GM23338 (cell line): ENCODE data around the gene RAB12. TPM values are rescaled to one million over a fixed set of nuclear protein-coding genes. Genes with fewer than 3 reads are reported as not detected.

Experiments used
- ATAC-seq: fragments of 200-7000 bp; cut with Tn5 transposase; 3 replicates; pipeline ENCODE4 v1.9.1; 2020
- DNase-seq: peaks from one replicate; pipeline ENCODE4 v3.0.0-alpha.2; 2015; ENCODE audit warnings: low spot score
- H2AFZ ChIP-seq: fragments of 200-600 bp; sonication (generic); 2 replicates; pipeline ENCODE4 v1.8.0; 2016; ENCODE audit warnings: antibody characterized with exemption, mild to moderate bottlenecking, moderate library complexity
- H3F3A ChIP-seq: fragments of 200-600 bp; sonication (generic); replicated peaks from 2 replicates; pipeline ENCODE4 v1.8.0; 2017; ENCODE audit warnings: antibody characterized with exemption, mixed run types, low read depth
- H3K27ac ChIP-seq: fragments of 200-600 bp; sonication (generic); 2 replicates; pipeline ENCODE4 v1.6.1; 2016; ENCODE audit warnings: low read depth
- H3K27me3 ChIP-seq: fragments of 200-600 bp; sonication (generic); 2 replicates; pipeline ENCODE4 v1.8.0; 2016; ENCODE audit warnings: mild to moderate bottlenecking, mixed run types, moderate library complexity; ENCODE audit not compliant: insufficient read depth
- H3K36me3 ChIP-seq: fragments of 200-600 bp; sonication (generic); 2 replicates; pipeline ENCODE4 v1.8.0; 2016; ENCODE audit warnings: mild to moderate bottlenecking; ENCODE audit not compliant: insufficient read depth
- H3K4me1 ChIP-seq: fragments of 200-600 bp; sonication (generic); 2 replicates; pipeline ENCODE4 v1.8.0; 2016; ENCODE audit warnings: mild to moderate bottlenecking, moderate library complexity; ENCODE audit not compliant: insufficient read depth
- H3K4me2 ChIP-seq: fragments of 200-600 bp; sonication (generic); 2 replicates; pipeline ENCODE4 v1.7.1; 2017; ENCODE audit warnings: mixed run types
- H3K4me3 ChIP-seq: fragments of 200-600 bp; sonication (generic); 2 replicates; pipeline ENCODE4 v1.6.1; 2016; ENCODE audit warnings: mixed run types
- H3K79me2 ChIP-seq: fragments of 200-600 bp; sonication (generic); replicated peaks from 2 replicates; pipeline ENCODE4 v1.8.0; 2017; ENCODE audit warnings: mild to moderate bottlenecking; ENCODE audit not compliant: insufficient read depth
- H3K9me2 ChIP-seq: fragments of 200-600 bp; sonication (generic); 2 replicates; pipeline ENCODE4 v1.8.0; 2017; ENCODE audit not compliant: insufficient read depth
- H4K20me1 ChIP-seq: fragments of 200-600 bp; sonication (generic); replicated peaks from 2 replicates; pipeline ENCODE4 v1.8.0; 2017; ENCODE audit warnings: mild to moderate bottlenecking; ENCODE audit not compliant: insufficient read depth
- H3K27ac Mint-ChIP-seq: 2 replicates; pipeline ENCODE4 v1.8.0; 2020; ENCODE audit warnings: inconsistent platforms, mild to moderate bottlenecking, moderate library complexity, mixed read lengths
- H3K27me3 Mint-ChIP-seq: 3 replicates; pipeline ENCODE4 v1.8.0; 2022; ENCODE audit warnings: low read depth, mild to moderate bottlenecking, moderate library complexity, mixed read lengths, inconsistent platforms; ENCODE audit not compliant: insufficient read depth, poor library complexity
- H3K36me3 Mint-ChIP-seq: 3 replicates; pipeline ENCODE4 v1.8.0; 2021; ENCODE audit warnings: low read depth, mild to moderate bottlenecking, inconsistent platforms, moderate library complexity, mixed read lengths
- H3K4me1 Mint-ChIP-seq: 3 replicates; pipeline ENCODE4 v1.8.0; 2020; ENCODE audit warnings: mild to moderate bottlenecking, inconsistent platforms, mixed read lengths
- H3K4me3 Mint-ChIP-seq: 3 replicates; pipeline ENCODE4 v1.8.0; 2021; ENCODE audit warnings: moderate library complexity, mild to moderate bottlenecking, inconsistent platforms, mixed read lengths
- H3K9me3 Mint-ChIP-seq: 3 replicates; pipeline ENCODE4 v1.8.0; 2020; ENCODE audit warnings: moderate library complexity, mild to moderate bottlenecking, inconsistent platforms, mixed read lengths
- CREB1 ChIP-seq: fragments of 250-450 bp; sonication (Bioruptor Pico); IDR thresholded peaks from 2 replicates; pipeline ENCODE4 v1.5.0; 2020; ENCODE audit warnings: low read depth, mild to moderate bottlenecking, moderate library complexity
- EZH2phosphoT487 ChIP-seq: fragments of 200-600 bp; sonication (generic); IDR thresholded peaks from one replicate; pipeline ENCODE4 v1.8.1; 2018; ENCODE audit warnings: antibody characterized with exemption; ENCODE audit not compliant: unreplicated experiment
- ZNF114 ChIP-seq: fragments of 250-450 bp; sonication (Bioruptor Pico); IDR thresholded peaks from 2 replicates; pipeline ENCODE4 v1.5.0; 2020; ENCODE audit warnings: mild to moderate bottlenecking, moderate library complexity
- polyA plus RNA-seq: library from polyadenylated mRNA; unstranded; fragments of >200 nt; fragmentation: Nextera tagmentation; extraction: Ambion mirVana; gene quantifications from 2 replicates; pipeline ENCODE4 v1.2.1, GENCODE V29; 2016
- total RNA-seq: library from RNA; depleted of rRNA; stranded (reverse); fragments of >200 nt; shearing (Covaris generic); gene quantifications from 2 replicates; pipeline ENCODE4 v1.2.3, GENCODE V29; 2014
- TF ChIP-seq, protein P1 (sequence below): IDR thresholded peaks from one replicate; pipeline ENCODE4 v1.6.1; 2018; ENCODE audit warnings: antibody characterized with exemption; ENCODE audit not compliant: unreplicated experiment
- TF ChIP-seq, protein P2 (sequence below): fragments of 250-450 bp; sonication (Bioruptor Pico); IDR thresholded peaks from 2 replicates; pipeline ENCODE4 v1.5.0; 2020; ENCODE audit warnings: mild to moderate bottlenecking, moderate library complexity
- TF ChIP-seq, protein P3 (sequence below), 2 experiments: fragments of 200-600 bp in 1 of 2; sonication (generic) in 1 of 2; conservative IDR thresholded peaks; 2 replicates each; pipeline versions ENCODE4 v1.5.1 to v1.6.1; 2016 to 2017; ENCODE audit warnings: antibody characterized with exemption in 2 of 2, low read depth in 2 of 2, mild to moderate bottlenecking in 2 of 2, moderate library complexity in 1 of 2

RAB12 gene
- total and polyA plus RNA-seq, 2 experiments from 2014 or later = 16.7 to 80.4 TPM

DNA sequence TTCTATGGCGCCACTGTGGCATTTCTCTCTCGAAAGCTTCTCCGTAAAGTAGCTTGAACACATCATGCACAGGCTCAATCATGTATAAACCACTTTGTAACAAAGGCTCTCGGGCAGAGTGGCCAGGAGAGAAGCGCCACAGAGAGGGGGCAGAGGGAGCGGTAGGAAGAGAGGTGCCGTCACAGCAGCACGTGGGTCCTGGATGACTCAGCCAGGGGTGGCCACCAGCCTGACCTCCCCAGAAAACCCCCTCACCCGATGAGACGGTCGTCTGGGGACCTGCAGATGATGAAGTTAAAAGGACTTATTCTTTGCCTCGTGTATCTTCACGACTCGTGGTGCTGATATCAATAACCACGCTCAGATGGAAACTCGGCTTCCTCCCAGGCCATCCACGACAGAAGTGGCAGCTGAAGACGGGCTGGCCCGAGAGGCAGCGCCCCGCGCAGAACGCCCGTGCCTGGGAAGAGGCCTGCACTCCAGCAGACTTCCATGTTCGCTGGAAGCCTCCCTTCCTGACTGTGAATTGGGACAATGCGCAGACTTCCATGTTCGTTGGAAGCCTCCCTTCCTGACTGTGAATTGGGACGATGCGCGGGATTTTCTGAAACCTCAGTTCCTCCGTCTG lies 49.7 kb downstream of the RAB12 start:
- Mint-ChIP-seq H3K36me3 (no peaks in the 10 kb centered on the region), H3K27me3 (peaks cover 12% of the 10 kb centered on the region), H3K4me3 (no peak overlapping the region), H3K27ac (no peak overlapping the region), H3K9me3 (no peaks in the 10 kb centered on the region), H3K4me1 (peaks cover 44% of the 10 kb centered on the region)
- H3F3A ChIP-seq = no peaks in the 10 kb centered on the region; the same call in 1 of the 2 replicates
- H3K36me3 ChIP-seq = no peaks in the 10 kb centered on the region
- H3K9me2 ChIP-seq = no peaks in the 10 kb centered on the region
- no peaks in the 10 kb centered on the region for H3K27me3 ChIP-seq
- H3K4me3 ChIP-seq = no peak overlapping the region
- H3K79me2 ChIP-seq = no peaks in the 10 kb centered on the region
- H2AFZ ChIP-seq = peak overlapping the region; percentile 87
- H3K4me1 ChIP-seq = peaks cover 31% of the 10 kb centered on the region
- H4K20me1 ChIP-seq = no peaks in the 10 kb centered on the region
- H3K4me2 ChIP-seq = no peak overlapping the region
- ATAC-seq = no peak
- no peak for TF ChIP-seq ZNF114 (CRISPR knock-in tag)
- TF ChIP-seq, protein P1, sequence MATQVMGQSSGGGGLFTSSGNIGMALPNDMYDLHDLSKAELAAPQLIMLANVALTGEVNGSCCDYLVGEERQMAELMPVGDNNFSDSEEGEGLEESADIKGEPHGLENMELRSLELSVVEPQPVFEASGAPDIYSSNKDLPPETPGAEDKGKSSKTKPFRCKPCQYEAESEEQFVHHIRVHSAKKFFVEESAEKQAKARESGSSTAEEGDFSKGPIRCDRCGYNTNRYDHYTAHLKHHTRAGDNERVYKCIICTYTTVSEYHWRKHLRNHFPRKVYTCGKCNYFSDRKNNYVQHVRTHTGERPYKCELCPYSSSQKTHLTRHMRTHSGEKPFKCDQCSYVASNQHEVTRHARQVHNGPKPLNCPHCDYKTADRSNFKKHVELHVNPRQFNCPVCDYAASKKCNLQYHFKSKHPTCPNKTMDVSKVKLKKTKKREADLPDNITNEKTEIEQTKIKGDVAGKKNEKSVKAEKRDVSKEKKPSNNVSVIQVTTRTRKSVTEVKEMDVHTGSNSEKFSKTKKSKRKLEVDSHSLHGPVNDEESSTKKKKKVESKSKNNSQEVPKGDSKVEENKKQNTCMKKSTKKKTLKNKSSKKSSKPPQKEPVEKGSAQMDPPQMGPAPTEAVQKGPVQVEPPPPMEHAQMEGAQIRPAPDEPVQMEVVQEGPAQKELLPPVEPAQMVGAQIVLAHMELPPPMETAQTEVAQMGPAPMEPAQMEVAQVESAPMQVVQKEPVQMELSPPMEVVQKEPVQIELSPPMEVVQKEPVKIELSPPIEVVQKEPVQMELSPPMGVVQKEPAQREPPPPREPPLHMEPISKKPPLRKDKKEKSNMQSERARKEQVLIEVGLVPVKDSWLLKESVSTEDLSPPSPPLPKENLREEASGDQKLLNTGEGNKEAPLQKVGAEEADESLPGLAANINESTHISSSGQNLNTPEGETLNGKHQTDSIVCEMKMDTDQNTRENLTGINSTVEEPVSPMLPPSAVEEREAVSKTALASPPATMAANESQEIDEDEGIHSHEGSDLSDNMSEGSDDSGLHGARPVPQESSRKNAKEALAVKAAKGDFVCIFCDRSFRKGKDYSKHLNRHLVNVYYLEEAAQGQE = no peak
- TF ChIP-seq, protein P2, sequence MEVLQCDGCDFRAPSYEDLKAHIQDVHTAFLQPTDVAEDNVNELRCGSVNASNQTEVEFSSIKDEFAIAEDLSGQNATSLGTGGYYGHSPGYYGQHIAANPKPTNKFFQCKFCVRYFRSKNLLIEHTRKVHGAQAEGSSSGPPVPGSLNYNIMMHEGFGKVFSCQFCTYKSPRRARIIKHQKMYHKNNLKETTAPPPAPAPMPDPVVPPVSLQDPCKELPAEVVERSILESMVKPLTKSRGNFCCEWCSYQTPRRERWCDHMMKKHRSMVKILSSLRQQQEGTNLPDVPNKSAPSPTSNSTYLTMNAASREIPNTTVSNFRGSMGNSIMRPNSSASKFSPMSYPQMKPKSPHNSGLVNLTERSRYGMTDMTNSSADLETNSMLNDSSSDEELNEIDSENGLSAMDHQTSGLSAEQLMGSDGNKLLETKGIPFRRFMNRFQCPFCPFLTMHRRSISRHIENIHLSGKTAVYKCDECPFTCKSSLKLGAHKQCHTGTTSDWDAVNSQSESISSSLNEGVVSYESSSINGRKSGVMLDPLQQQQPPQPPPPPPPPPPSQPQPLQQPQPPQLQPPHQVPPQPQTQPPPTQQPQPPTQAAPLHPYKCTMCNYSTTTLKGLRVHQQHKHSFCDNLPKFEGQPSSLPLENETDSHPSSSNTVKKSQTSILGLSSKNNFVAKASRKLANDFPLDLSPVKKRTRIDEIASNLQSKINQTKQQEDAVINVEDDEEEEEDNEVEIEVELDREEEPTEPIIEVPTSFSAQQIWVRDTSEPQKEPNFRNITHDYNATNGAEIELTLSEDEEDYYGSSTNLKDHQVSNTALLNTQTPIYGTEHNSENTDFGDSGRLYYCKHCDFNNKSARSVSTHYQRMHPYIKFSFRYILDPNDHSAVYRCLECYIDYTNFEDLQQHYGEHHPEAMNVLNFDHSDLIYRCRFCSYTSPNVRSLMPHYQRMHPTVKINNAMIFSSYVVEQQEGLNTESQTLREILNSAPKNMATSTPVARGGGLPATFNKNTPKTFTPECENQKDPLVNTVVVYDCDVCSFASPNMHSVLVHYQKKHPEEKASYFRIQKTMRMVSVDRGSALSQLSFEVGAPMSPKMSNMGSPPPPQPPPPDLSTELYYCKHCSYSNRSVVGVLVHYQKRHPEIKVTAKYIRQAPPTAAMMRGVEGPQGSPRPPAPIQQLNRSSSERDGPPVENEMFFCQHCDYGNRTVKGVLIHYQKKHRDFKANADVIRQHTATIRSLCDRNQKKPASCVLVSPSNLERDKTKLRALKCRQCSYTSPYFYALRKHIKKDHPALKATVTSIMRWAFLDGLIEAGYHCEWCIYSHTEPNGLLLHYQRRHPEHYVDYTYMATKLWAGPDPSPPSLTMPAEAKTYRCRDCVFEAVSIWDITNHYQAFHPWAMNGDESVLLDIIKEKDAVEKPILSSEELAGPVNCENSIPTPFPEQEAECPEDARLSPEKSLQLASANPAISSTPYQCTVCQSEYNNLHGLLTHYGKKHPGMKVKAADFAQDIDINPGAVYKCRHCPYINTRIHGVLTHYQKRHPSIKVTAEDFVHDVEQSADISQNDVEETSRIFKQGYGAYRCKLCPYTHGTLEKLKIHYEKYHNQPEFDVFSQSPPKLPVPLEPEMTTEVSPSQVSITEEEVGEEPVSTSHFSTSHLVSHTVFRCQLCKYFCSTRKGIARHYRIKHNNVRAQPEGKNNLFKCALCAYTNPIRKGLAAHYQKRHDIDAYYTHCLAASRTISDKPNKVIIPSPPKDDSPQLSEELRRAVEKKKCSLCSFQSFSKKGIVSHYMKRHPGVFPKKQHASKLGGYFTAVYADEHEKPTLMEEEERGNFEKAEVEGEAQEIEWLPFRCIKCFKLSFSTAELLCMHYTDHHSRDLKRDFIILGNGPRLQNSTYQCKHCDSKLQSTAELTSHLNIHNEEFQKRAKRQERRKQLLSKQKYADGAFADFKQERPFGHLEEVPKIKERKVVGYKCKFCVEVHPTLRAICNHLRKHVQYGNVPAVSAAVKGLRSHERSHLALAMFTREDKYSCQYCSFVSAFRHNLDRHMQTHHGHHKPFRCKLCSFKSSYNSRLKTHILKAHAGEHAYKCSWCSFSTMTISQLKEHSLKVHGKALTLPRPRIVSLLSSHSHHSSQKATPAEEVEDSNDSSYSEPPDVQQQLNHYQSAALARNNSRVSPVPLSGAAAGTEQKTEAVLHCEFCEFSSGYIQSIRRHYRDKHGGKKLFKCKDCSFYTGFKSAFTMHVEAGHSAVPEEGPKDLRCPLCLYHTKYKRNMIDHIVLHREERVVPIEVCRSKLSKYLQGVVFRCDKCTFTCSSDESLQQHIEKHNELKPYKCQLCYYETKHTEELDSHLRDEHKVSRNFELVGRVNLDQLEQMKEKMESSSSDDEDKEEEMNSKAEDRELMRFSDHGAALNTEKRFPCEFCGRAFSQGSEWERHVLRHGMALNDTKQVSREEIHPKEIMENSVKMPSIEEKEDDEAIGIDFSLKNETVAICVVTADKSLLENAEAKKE = no peak
- TF ChIP-seq EZH2phosphoT487 = no peak
- TF ChIP-seq CREB1 (CRISPR knock-in tag) = no peak
- TF ChIP-seq, protein P3, sequence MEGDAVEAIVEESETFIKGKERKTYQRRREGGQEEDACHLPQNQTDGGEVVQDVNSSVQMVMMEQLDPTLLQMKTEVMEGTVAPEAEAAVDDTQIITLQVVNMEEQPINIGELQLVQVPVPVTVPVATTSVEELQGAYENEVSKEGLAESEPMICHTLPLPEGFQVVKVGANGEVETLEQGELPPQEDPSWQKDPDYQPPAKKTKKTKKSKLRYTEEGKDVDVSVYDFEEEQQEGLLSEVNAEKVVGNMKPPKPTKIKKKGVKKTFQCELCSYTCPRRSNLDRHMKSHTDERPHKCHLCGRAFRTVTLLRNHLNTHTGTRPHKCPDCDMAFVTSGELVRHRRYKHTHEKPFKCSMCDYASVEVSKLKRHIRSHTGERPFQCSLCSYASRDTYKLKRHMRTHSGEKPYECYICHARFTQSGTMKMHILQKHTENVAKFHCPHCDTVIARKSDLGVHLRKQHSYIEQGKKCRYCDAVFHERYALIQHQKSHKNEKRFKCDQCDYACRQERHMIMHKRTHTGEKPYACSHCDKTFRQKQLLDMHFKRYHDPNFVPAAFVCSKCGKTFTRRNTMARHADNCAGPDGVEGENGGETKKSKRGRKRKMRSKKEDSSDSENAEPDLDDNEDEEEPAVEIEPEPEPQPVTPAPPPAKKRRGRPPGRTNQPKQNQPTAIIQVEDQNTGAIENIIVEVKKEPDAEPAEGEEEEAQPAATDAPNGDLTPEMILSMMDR (conservative IDR thresholded peaks at IDR 0.05; ENCODE audit: low read depth in 2 of 2) = no peak
- no peak overlapping the region for H3K27ac ChIP-seq
- no peak for DNase-seq
